ENCODE measurements around the gene PHLPP1.

PHLPP1 gene

GRCh38 chr18:62796216-62796621, 80.9 kb downstream of the PHLPP1 start (continued):
- TF ChIP-seq POU6F1 (CRISPR knock-in tag; IDR thresholded peaks at IDR 0.05; ENCODE audit: borderline replicate concordance, low read depth) (no peak), TSHZ2 (CRISPR knock-in tag; IDR thresholded peaks at IDR 0.05) (no peak), CREB5 (CRISPR knock-in tag; IDR thresholded peaks at IDR 0.05; ENCODE audit: low read depth) (no peak), OSR1 (CRISPR knock-in tag; IDR thresholded peaks at IDR 0.05) (no peak)

- no peak for ATAC-seq
- TF ChIP-seq BACH2 (CRISPR knock-in tag; IDR thresholded peaks at IDR 0.05; ENCODE audit: borderline replicate concordance) = no peak
- TF ChIP-seq ZNF8 (CRISPR knock-in tag; IDR thresholded peaks at IDR 0.05) = no peak
- TF ChIP-seq RARB (CRISPR knock-in tag; IDR thresholded peaks at IDR 0.05) = no peak
- TF ChIP-seq CREB5 (CRISPR knock-in tag; IDR thresholded peaks at IDR 0.05; ENCODE audit: low read depth) = no peak
- TF ChIP-seq ARNTL (CRISPR knock-in tag; IDR thresholded peaks at IDR 0.05; ENCODE audit: borderline replicate concordance, low read depth) = no peak
- TF ChIP-seq POU6F1 (CRISPR knock-in tag; IDR thresholded peaks at IDR 0.05; ENCODE audit: borderline replicate concordance, low read depth) = no peak
- TF ChIP-seq PATZ1 (CRISPR knock-in tag; IDR thresholded peaks at IDR 0.05; ENCODE audit: borderline replicate concordance) = no peak
- TF ChIP-seq ESRRG (CRISPR knock-in tag; IDR thresholded peaks at IDR 0.05) = no peak
- no peak for TF ChIP-seq ZC3H10 (CRISPR knock-in tag; IDR thresholded peaks at IDR 0.05)
- no peak for TF ChIP-seq ZFP30 (CRISPR knock-in tag; IDR thresholded peaks at IDR 0.05)
- TF ChIP-seq TCF4 (CRISPR knock-in tag; IDR thresholded peaks at IDR 0.05; ENCODE audit: borderline replicate concordance) = no peak
- TF ChIP-seq CSDC2 (CRISPR knock-in tag; IDR thresholded peaks at IDR 0.05) = no peak
- no peak for TF ChIP-seq ZNF70 (CRISPR knock-in tag; IDR thresholded peaks at IDR 0.05)
- TF ChIP-seq SNAI2 (CRISPR knock-in tag; IDR thresholded peaks at IDR 0.05) = no peak
- no peak for TF ChIP-seq PPARA (CRISPR knock-in tag; IDR thresholded peaks at IDR 0.05; ENCODE audit: borderline replicate concordance)
- TF ChIP-seq TOX (CRISPR knock-in tag; IDR thresholded peaks at IDR 0.05; ENCODE audit: borderline replicate concordance) = no peak
Observed at GRCh38 chr18:62797329-62797728, 82.0 kb downstream of the PHLPP1 start.

- no peak for ATAC-seq
- TF ChIP-seq ZFP30 (CRISPR knock-in tag; IDR thresholded peaks at IDR 0.05) = no peak
- TF ChIP-seq PATZ1 (CRISPR knock-in tag; IDR thresholded peaks at IDR 0.05; ENCODE audit: borderline replicate concordance) = no peak
- no peak for TF ChIP-seq TSHZ2 (CRISPR knock-in tag; IDR thresholded peaks at IDR 0.05)
- TF ChIP-seq TCF4 (CRISPR knock-in tag; IDR thresholded peaks at IDR 0.05; ENCODE audit: borderline replicate concordance) = no peak
- TF ChIP-seq ARNTL (CRISPR knock-in tag; IDR thresholded peaks at IDR 0.05; ENCODE audit: borderline replicate concordance, low read depth) = no peak
- no peak for TF ChIP-seq ESRRG (CRISPR knock-in tag; IDR thresholded peaks at IDR 0.05)
- TF ChIP-seq CREB5 (CRISPR knock-in tag; IDR thresholded peaks at IDR 0.05; ENCODE audit: low read depth) = no peak
- TF ChIP-seq ZNF565 (CRISPR knock-in tag; conservative IDR thresholded peaks at IDR 0.05; ENCODE audit: low read depth) = no peak
- no peak for TF ChIP-seq ZC3H10 (CRISPR knock-in tag; IDR thresholded peaks at IDR 0.05)
- TF ChIP-seq ISL1 (CRISPR knock-in tag; IDR thresholded peaks at IDR 0.05) = no peak
Observed at GRCh38 chr18:62799977-62800376, 84.6 kb downstream of the PHLPP1 start.

All from SK-N-SH treated with all-trans-retinoic acid at 6 μM for 48 hours (cell line).